GM21515 (cell line): ENCODE results near the gene AP5S1.
"Not testable (repeated sequence)": the region's sequence is repeated elsewhere in the genome, so short reads cannot be mapped to it uniquely, and the experiment has no call there.

Source experiments
- ATAC-seq: cut with Tn5 transposase; IDR thresholded peaks from one replicate; pipeline ENCODE4 v1.9.1; 2021; ENCODE audit not compliant: unreplicated experiment

AP5S1 gene

GRCh38 chr20:3811467-3812258 is 8.7 kb upstream of the AP5S1 start:
- ATAC-seq: no peak

DNA sequence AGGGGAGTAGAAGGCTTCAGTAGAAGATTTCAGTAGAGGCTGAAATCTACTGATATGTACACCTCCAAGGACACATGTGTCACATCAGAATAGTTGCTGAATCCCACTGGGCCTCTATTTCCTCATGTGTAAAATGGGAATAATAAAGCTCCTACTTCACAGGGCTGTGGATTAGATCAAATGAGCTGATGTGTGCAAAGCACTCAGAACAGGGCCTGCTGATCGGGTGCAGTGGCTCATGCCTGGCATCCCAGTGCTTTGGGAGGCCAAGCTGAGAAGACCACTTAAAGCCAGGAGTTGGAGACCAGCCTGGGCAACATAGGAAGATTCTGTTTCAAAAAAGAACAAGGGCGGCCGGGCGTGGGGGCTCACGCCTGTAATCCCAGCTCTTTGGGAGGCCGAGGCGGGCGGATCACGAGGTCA is 8.1 kb upstream of the AP5S1 start:
- no peak for ATAC-seq

- no peak for ATAC-seq
Measured at GRCh38 chr20:3812975-3813847, 7.1 kb upstream of the AP5S1 start.

- ATAC-seq: no peak
Measured at GRCh38 chr20:3813848-3814581, 6.3 kb upstream of the AP5S1 start.

DNA sequence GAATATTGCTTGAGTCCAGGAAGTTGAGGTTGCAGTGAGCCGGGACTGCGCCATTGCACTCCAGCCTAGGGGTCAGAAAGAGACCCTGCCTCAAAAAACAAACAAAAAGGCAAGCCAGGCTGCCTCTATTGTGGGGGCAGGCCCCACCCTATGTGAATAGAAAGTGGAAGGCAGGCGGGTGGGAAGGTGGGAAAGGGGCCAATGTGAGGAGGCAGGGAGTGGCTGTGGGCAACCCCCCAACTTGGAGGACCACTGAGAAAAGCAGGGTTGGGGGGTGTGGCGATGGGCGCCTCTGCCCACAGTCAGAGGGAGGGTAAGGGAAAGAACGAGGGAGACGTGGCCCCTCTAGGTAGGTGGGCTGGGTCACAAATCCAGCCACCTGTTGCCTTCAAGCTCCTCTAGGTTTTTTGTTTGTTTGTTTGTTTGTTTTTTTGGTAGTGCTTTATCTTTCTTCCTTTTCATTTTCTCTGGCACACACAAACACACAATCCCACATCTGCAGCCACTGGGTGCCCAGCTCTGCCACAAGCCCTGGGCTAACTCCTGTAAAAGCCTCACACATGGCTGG is 5.3 kb upstream of the AP5S1 start:
- ATAC-seq: no peak

- ATAC-seq: no peak
Measured at GRCh38 chr20:3815703-3816315, 4.5 kb upstream of the AP5S1 start.

GRCh38 chr20:3818155-3819151 is 1.9 kb upstream of the AP5S1 start:
- ATAC-seq: no peak

- ATAC-seq: no peak
Measured at GRCh38 chr20:3819411-3820047, 818 bp upstream of the AP5S1 start.

DNA sequence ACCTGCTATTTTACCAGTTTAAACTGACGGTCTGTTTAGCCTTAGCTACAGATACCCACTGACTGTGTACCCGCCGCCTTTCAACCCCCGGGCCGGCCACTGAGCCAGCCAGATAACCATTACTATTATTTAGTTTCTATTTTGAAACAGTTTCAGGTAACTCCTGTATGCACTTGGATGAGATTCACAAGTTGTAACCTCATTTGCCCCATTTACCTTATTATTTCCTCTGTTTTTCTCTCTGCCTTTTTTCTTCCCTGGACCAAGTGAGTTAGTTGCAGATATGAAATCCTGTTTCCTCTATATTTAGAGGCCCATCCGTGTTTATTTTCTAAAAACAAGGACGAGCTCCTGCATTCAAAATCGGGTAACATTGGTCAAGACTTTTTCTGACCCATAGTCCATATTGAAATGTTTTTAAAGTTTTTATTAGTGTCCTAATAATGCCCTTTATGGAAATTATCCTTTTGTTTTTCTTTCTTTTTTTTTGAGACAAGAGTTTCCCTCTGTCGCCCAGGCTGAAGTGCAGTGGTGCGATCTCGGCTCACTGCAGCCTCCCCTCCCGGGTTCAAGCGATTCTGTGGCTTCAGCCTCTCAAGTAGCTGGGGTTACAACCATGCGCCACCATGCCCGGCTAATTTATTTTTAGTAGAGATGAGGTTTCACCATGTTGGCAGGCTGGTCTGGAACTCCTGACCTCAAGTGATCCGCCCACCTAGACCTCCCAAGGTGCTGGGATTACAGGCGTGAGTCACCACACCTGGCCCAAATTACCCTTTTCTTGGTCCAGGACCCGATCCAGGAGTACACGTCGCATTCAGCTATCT is 767 bp downstream of the AP5S1 start:
- ATAC-seq: no peak

GRCh38 chr20:3821996-3822395 is 1.6 kb downstream of the AP5S1 start:
- no peak for ATAC-seq

GRCh38 chr20:3823881-3824280 is 3.5 kb downstream of the AP5S1 start:
- no peak for ATAC-seq

DNA sequence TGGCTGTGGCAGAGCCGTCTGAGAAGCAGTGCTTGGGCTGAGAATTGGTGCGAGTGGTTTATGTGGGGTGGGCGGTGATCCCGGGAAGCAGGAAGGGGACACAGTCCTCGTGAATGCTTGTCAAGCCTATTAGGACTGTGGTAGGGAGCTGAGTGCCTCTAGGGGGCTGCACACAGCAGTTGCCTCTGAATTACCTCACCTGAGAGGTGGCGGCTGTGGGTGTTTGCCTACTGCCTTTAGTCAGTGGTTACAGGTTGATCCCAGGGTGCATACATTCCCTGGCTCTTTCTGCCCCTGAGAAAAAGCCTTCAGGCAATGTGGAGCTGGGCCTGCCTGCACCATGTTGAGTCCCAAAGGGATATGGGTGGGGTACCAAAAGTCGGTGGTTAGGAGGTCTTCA is 5.2 kb downstream of the AP5S1 start:
- ATAC-seq: no peak

DNA sequence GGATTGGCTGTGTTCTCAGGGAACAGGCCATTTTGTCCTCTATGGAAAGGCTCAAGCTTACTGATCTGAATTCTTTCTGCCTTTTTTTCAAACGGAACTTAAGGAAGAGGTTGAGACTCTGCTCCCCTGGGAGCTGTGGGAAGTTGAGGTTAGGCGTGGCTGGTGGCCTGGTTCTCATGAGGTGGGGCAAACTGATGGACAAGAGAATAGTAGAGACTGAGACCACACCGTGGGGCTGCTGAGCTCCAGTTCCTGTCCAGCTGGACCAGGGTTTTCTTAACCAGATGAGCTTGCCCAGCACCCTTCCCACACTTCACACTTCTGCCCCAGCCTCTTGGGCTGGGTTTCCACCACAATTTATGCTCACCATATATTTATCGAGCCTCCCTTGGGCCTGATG is 6.1 kb downstream of the AP5S1 start:
- no peak for ATAC-seq

DNA sequence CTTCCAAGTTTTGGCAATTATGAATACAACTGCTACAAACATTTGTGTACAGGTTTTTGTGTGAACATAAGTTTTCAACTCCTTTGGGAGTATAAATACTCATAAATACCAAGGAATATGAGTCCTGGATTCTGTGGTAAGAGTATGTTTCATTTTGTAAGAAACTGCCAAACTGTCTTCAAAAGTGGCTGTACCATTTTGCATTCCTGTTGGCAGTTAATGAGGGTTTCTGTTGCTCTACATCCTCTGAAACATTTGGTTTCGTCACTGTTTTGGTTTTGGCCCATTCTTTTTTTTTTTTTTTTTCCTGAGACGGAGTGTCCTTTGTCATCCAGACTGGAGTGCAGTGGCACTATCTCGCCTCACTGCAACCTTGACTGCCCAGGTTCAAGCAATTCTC is 8.5 kb downstream of the AP5S1 start:
- ATAC-seq: no peak

DNA sequence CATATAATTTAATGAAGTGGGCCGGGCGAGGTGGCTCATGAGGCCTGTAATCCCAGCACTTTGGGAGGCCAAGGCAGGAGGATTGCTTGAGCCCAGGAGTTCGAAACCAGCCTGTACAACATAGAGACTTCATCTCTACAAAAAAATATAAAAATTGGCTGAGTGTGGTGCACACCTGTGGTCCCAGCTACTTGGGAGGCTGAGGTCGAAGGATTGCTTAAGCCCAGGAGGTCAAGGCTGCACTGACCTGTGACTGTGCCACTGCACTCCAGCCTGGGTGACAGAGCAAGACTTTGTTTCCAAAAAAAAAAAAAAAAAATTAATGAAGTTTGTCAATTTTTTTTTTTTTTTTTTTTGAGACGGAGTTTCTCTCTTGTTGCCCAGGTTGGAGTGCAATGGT is 9.5 kb downstream of the AP5S1 start:
- ATAC-seq: not testable (repeated sequence)

- ATAC-seq: no peak
Measured at GRCh38 chr20:3836132-3836531, 15.8 kb downstream of the AP5S1 start.

GRCh38 chr20:3839328-3839727 is 19.0 kb downstream of the AP5S1 start:
- no peak for ATAC-seq

- ATAC-seq: not testable (repeated sequence)
Measured at GRCh38 chr20:3840201-3840600, 19.9 kb downstream of the AP5S1 start.
